Right lobe of liver (tissue), 4 donors: ENCODE measurements around the gene ZNF710.

Experiments
- CTCF ChIP-seq, 4 donors: fragments of 200-600 bp in 3 of 4; fragments of 450-650 bp in 1 of 4; IDR thresholded peaks; one replicate each; pipeline versions ENCODE4 v1.5.1 to v1.8.0; 2016 to 2022; ENCODE audit warnings: antibody characterized with exemption in 4 of 4, mild to moderate bottlenecking in 2 of 4
- POLR2A ChIP-seq: fragments of 450-650 bp; IDR thresholded peaks from one replicate; pipeline ENCODE4 v1.6.1; 2017; ENCODE audit warnings: antibody characterized with exemption, mild to moderate bottlenecking
- donor health status: DM: no; HTN: no; CAD: no.
- donor health status: DM: no; HTN: no; CAD: no.
- donor health status: DM: no; HTN: yes; CAD: no.

GRCh38 chr15:90091156-90091931, 90.2 kb downstream of the ZNF710 start:
- TF ChIP-seq CTCF (IDR thresholded peaks at IDR 0.05) (no peak), POLR2A (no peak)
